WERI-Rb-1 (cell line): Measurements from ENCODE around the gene TRMT112.

Experiments used
- DNase-seq: peaks from one replicate; pipeline ENCODE4 v3.0.0-alpha.2; 2020
- H3K27ac ChIP-seq: fragments of 250-450 bp; sonication (Bioruptor Pico); 2 replicates; pipeline ENCODE4 v1.5.1; 2020; ENCODE audit warnings: mild to moderate bottlenecking, moderate library complexity
- H3K27me3 ChIP-seq: fragments of 250-450 bp; sonication (Bioruptor Pico); 2 replicates; pipeline ENCODE4 v1.5.1; 2021; ENCODE audit warnings: mild to moderate bottlenecking, low read depth, moderate library complexity; ENCODE audit not compliant: insufficient read depth, severe bottlenecking
- H3K36me3 ChIP-seq: fragments of 250-450 bp; sonication (Bioruptor Pico); 2 replicates; pipeline ENCODE4 v1.5.1; 2020; ENCODE audit warnings: mild to moderate bottlenecking, moderate library complexity
- H3K4me3 ChIP-seq: 2 replicates; pipeline ENCODE4 v1.5.1; 2011; ENCODE audit warnings: low read depth, mild to moderate bottlenecking, control low read depth, low read length
- H3K9me3 ChIP-seq: fragments of 250-450 bp; sonication (Bioruptor Pico); 2 replicates; pipeline ENCODE4 v1.5.1; 2021; ENCODE audit warnings: mild to moderate bottlenecking, moderate library complexity; ENCODE audit not compliant: severe bottlenecking
- CTCF ChIP-seq: IDR thresholded peaks from 2 replicates; pipeline ENCODE4 v1.5.1; 2011; ENCODE audit warnings: low read depth, mild to moderate bottlenecking, control low read depth, inconsistent platforms, low read length

TRMT112 gene

GRCh38 chr11:64305075-64305690 lies 12.2 kb downstream of the TRMT112 start, which contains the start of gene ESRRA:
Gene ESRRA, plus strand, starts transcription at chr11:64305524. Its CDS starts 1,656 bp downstream, at chr11:64307180.
- Histone ChIP-seq H3K4me3 (peak within 1 kb of the TSS; percentile 88), H3K9me3 (no peaks in the 10 kb centered on the region)

GRCh38 chr11:64304316-64305072 lies 12.9 kb downstream of the TRMT112 start:
- no peaks in the 10 kb centered on the region for H3K9me3 ChIP-seq
- peak; percentile 95 for DNase-seq
- H3K27ac ChIP-seq, result peak overlapping the region; percentile 39
- TF ChIP-seq CTCF, result peak; percentile 89
- H3K36me3 ChIP-seq, result peaks cover 4% of the 10 kb centered on the region
- H3K4me3 ChIP-seq, result peak overlapping the region; percentile 88
- no peaks in the 10 kb centered on the region for H3K27me3 ChIP-seq

More at GRCh38 chr11:64305075-64305690, 12.2 kb downstream of the TRMT112 start, which contains the start of gene ESRRA:
- H3K27ac ChIP-seq, result peak within 1 kb of the TSS; percentile 79
- no peak for TF ChIP-seq CTCF
- peaks cover 4% of the 10 kb centered on the region for H3K36me3 ChIP-seq
- no peaks in the 10 kb centered on the region for H3K27me3 ChIP-seq
- peak; percentile 99 for DNase-seq

- no peak for TF ChIP-seq CTCF
- no peaks in the 10 kb centered on the region for H3K27me3 ChIP-seq
- no peaks in the 10 kb centered on the region for H3K9me3 ChIP-seq
- no peak for DNase-seq
- H3K27ac ChIP-seq, result no peak overlapping the region
- H3K4me3 ChIP-seq, result no peak overlapping the region
- H3K36me3 ChIP-seq, result peaks cover 4% of the 10 kb centered on the region
These were observed 13.4 kb downstream of the TRMT112 start for GRCh38 chr11:64304032-64304315.

- Histone ChIP-seq H3K4me3 (no peak overlapping the region), H3K27me3 (no peaks in the 10 kb centered on the region), H3K36me3 (peaks cover 4% of the 10 kb centered on the region), H3K27ac (no peak overlapping the region), H3K9me3 (no peaks in the 10 kb centered on the region)
- DNase-seq, result no peak
- no peak for TF ChIP-seq CTCF
These were observed 14.0 kb downstream of the TRMT112 start for GRCh38 chr11:64303109-64304031.

GRCh38 chr11:64299847-64300648 lies 17.3 kb downstream of the TRMT112 start, which contains the start of gene CATSPERZ:
Gene CATSPERZ, plus strand, starts transcription at chr11:64300358. Its CDS starts 53 bp downstream, at chr11:64300411.
- H3K4me3 ChIP-seq, result peak within 1 kb of the TSS; percentile 37
- no peaks in the 10 kb centered on the region for H3K27me3 ChIP-seq
- no peaks in the 10 kb centered on the region for H3K9me3 ChIP-seq
- TF ChIP-seq CTCF, result no peak
- H3K27ac ChIP-seq, result no peak within 1 kb of the TSS
- H3K36me3 ChIP-seq, result no peaks in the 10 kb centered on the region
- DNase-seq, result no peak
